Measurements from ENCODE around the gene TM9SF2.

Gene TM9SF2

DNA sequence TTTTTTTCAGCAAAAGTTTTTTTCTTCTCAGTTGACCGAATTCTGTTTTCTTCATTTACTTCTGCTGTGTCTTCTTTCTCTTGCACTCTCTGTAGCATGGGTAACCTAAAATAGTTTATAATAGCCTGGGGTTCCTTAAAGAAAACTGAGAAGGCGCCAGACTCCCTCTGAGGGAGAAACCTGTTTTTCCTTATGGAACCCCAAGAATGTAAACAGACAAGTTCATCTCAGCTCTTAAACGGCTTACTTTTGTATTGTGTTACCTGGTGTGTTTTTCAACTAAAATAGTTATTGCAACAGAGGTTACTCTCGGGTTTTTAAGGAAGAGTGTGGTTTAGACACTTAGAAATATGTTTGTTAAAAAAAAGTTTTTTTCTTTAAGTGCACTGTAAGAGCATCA lies 23.8 kb upstream of the TM9SF2 start:
- Histone ChIP-seq H3K27me3 (ENCODE audit: low read length) (no peaks in the 10 kb centered on the region), H3K9ac (ENCODE audit: low read length) (no peak overlapping the region), H3K9me2 (replicated peaks; ENCODE audit: insufficient read depth, low read length) (no peaks in the 10 kb centered on the region), H3F3A (ENCODE audit: insufficient read depth) (no peaks in the 10 kb centered on the region), H4K20me1 (ENCODE audit: low read depth, low read length) (no peaks in the 10 kb centered on the region), H3K4me3 (ENCODE audit: insufficient read depth, low read length, poor library complexity, severe bottlenecking) (no peak overlapping the region), H3K9me3 (ENCODE audit: insufficient read depth, low read length) (no peaks in the 10 kb centered on the region), H3K4me2 (ENCODE audit: low read depth, low read length, poor library complexity, severe bottlenecking) (no peak overlapping the region), H3K79me2 (ENCODE audit: insufficient read depth, low read length) (no peaks in the 10 kb centered on the region), H3K27ac (ENCODE audit: low read depth, low read length) (no peak overlapping the region), H3K36me3 (ENCODE audit: low read length) (no peaks in the 10 kb centered on the region), H2AFZ (ENCODE audit: low read depth, low read length, severe bottlenecking) (no peak overlapping the region)
- TF ChIP-seq, protein P1, sequence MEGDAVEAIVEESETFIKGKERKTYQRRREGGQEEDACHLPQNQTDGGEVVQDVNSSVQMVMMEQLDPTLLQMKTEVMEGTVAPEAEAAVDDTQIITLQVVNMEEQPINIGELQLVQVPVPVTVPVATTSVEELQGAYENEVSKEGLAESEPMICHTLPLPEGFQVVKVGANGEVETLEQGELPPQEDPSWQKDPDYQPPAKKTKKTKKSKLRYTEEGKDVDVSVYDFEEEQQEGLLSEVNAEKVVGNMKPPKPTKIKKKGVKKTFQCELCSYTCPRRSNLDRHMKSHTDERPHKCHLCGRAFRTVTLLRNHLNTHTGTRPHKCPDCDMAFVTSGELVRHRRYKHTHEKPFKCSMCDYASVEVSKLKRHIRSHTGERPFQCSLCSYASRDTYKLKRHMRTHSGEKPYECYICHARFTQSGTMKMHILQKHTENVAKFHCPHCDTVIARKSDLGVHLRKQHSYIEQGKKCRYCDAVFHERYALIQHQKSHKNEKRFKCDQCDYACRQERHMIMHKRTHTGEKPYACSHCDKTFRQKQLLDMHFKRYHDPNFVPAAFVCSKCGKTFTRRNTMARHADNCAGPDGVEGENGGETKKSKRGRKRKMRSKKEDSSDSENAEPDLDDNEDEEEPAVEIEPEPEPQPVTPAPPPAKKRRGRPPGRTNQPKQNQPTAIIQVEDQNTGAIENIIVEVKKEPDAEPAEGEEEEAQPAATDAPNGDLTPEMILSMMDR (IDR thresholded peaks at IDR 0.05; ENCODE audit: insufficient read depth, low read length, poor library complexity, severe bottlenecking) = no peak
- no peak for TF ChIP-seq EZH2phosphoT487 (conservative IDR thresholded peaks at IDR 0.05; ENCODE audit: low read length)

DNA sequence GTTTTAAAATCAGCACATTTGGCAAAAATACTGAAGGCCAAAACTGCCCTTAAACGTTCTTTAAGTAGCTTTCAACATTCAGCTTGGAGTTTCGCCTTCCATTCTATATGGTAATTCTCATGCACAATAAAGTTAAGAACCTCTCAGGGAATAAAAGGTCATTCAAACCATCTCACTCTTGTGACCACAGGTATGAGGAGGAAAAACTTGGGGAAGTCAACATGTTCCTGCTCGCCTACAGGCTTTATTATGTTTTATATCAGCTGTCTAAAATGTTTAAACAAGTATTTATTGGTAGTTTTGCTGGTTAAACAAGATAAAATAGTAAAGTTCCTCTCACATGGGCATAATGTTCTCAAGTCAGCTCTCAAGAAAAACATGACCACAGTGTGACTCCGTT lies 19.9 kb upstream of the TM9SF2 start:
- H3K36me3 ChIP-seq (ENCODE audit: low read length) = no peaks in the 10 kb centered on the region
- no peaks in the 10 kb centered on the region for H3K79me2 ChIP-seq (ENCODE audit: insufficient read depth, low read length)
- no peaks in the 10 kb centered on the region for H3K27me3 ChIP-seq (ENCODE audit: low read length)
- H3K4me3 ChIP-seq (ENCODE audit: insufficient read depth, low read length, poor library complexity, severe bottlenecking) = no peak overlapping the region
- H3K4me2 ChIP-seq (ENCODE audit: low read depth, low read length, poor library complexity, severe bottlenecking) = no peak overlapping the region
- H3K9me3 ChIP-seq (ENCODE audit: insufficient read depth, low read length) = no peaks in the 10 kb centered on the region
- no peak overlapping the region for H3K27ac ChIP-seq (ENCODE audit: low read depth, low read length)
- no peaks in the 10 kb centered on the region for H3K9me2 ChIP-seq (replicated peaks; ENCODE audit: insufficient read depth, low read length)
- TF ChIP-seq, protein P1 (IDR thresholded peaks at IDR 0.05; ENCODE audit: insufficient read depth, low read length, poor library complexity, severe bottlenecking) = no peak
- TF ChIP-seq EZH2phosphoT487 (conservative IDR thresholded peaks at IDR 0.05; ENCODE audit: low read length) = no peak
- no peak overlapping the region for H3K9ac ChIP-seq (ENCODE audit: low read length)
- H4K20me1 ChIP-seq (ENCODE audit: low read depth, low read length) = no peaks in the 10 kb centered on the region
- H3F3A ChIP-seq (ENCODE audit: insufficient read depth) = no peaks in the 10 kb centered on the region
- no peak overlapping the region for H2AFZ ChIP-seq (ENCODE audit: low read depth, low read length, severe bottlenecking)

DNA sequence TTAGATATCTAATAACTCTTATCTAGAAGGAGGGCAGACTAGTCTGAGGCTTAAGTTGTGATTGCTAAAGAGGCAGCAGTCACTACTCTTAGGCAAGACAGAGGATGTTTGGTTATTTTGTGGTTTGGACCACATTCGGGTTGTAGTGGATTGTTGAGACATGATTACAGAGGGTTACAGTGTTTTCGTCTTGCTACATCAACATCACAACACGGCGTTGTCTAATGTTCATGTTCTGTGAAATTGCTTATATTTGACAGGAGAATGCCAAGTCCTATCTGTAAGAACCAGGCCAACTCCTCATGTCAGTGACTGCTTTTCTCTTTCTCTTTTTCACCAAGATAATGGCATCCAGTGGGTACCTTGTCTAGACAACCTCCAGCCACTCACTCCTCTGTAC lies 16.8 kb upstream of the TM9SF2 start:
- no peaks in the 10 kb centered on the region for H3K9me3 ChIP-seq (ENCODE audit: insufficient read depth, low read length)
- no peak overlapping the region for H3K4me3 ChIP-seq (ENCODE audit: insufficient read depth, low read length, poor library complexity, severe bottlenecking)
- no peak overlapping the region for H3K4me2 ChIP-seq (ENCODE audit: low read depth, low read length, poor library complexity, severe bottlenecking)
- H3F3A ChIP-seq (ENCODE audit: insufficient read depth) = no peaks in the 10 kb centered on the region
- no peaks in the 10 kb centered on the region for H3K9me2 ChIP-seq (replicated peaks; ENCODE audit: insufficient read depth, low read length)
- H3K79me2 ChIP-seq (ENCODE audit: insufficient read depth, low read length) = no peaks in the 10 kb centered on the region
- H2AFZ ChIP-seq (ENCODE audit: low read depth, low read length, severe bottlenecking) = no peak overlapping the region
- H3K9ac ChIP-seq (ENCODE audit: low read length) = no peak overlapping the region
- H4K20me1 ChIP-seq (ENCODE audit: low read depth, low read length) = no peaks in the 10 kb centered on the region
- H3K27ac ChIP-seq (ENCODE audit: low read depth, low read length) = no peak overlapping the region
- TF ChIP-seq, protein P1 (IDR thresholded peaks at IDR 0.05; ENCODE audit: insufficient read depth, low read length, poor library complexity, severe bottlenecking) = no peak
- TF ChIP-seq EZH2phosphoT487 (conservative IDR thresholded peaks at IDR 0.05; ENCODE audit: low read length) = no peak
- no peaks in the 10 kb centered on the region for H3K27me3 ChIP-seq (ENCODE audit: low read length)
- H3K36me3 ChIP-seq (ENCODE audit: low read length) = no peaks in the 10 kb centered on the region
